PFSK-1 (cell line): ENCODE results near the gene TLE4.

ENCODE experiments used
- FOXP2 ChIP-seq: optimal IDR thresholded peaks from 2 replicates; pipeline ENCODE3; 2011; ENCODE audit warnings: borderline replicate concordance, control low read depth, inconsistent platforms; ENCODE audit not compliant: insufficient read depth; ENCODE audit errors: extremely low read length, extremely low read depth
- POLR2AphosphoS5 ChIP-seq: IDR thresholded peaks from 2 replicates; pipeline ENCODE4 v1.6.1; 2012; ENCODE audit warnings: low read depth, mild to moderate bottlenecking, control low read depth, low read length, moderate library complexity
- SIN3A ChIP-seq: IDR thresholded peaks from 2 replicates; pipeline ENCODE4 v1.6.1; 2012; ENCODE audit warnings: mild to moderate bottlenecking, low read length, moderate library complexity, borderline replicate concordance; ENCODE audit not compliant: insufficient read depth
- TAF1 ChIP-seq: IDR thresholded peaks from 2 replicates; pipeline ENCODE4 v1.6.1; 2012; ENCODE audit warnings: low read length, control low read depth, borderline replicate concordance; ENCODE audit not compliant: insufficient read depth
- TF ChIP-seq, protein P1 (sequence below), 2 experiments: IDR thresholded peaks; 2 replicates each; pipeline versions ENCODE4 v1.6.1 to v1.8.0; 2011 to 2012; ENCODE audit warnings: low read depth in 2 of 2, low read length in 2 of 2, control low read depth in 1 of 2, inconsistent platforms in 1 of 2, mild to moderate bottlenecking in 1 of 2, moderate library complexity in 1 of 2; ENCODE audit not compliant: insufficient read depth in 1 of 2

GRCh38 chr9:79580055-79580454 lies 8.3 kb downstream of the TLE4 start:
- no peak for TF ChIP-seq POLR2AphosphoS5
- no peak for TF ChIP-seq TAF1
- TF ChIP-seq, protein P1, sequence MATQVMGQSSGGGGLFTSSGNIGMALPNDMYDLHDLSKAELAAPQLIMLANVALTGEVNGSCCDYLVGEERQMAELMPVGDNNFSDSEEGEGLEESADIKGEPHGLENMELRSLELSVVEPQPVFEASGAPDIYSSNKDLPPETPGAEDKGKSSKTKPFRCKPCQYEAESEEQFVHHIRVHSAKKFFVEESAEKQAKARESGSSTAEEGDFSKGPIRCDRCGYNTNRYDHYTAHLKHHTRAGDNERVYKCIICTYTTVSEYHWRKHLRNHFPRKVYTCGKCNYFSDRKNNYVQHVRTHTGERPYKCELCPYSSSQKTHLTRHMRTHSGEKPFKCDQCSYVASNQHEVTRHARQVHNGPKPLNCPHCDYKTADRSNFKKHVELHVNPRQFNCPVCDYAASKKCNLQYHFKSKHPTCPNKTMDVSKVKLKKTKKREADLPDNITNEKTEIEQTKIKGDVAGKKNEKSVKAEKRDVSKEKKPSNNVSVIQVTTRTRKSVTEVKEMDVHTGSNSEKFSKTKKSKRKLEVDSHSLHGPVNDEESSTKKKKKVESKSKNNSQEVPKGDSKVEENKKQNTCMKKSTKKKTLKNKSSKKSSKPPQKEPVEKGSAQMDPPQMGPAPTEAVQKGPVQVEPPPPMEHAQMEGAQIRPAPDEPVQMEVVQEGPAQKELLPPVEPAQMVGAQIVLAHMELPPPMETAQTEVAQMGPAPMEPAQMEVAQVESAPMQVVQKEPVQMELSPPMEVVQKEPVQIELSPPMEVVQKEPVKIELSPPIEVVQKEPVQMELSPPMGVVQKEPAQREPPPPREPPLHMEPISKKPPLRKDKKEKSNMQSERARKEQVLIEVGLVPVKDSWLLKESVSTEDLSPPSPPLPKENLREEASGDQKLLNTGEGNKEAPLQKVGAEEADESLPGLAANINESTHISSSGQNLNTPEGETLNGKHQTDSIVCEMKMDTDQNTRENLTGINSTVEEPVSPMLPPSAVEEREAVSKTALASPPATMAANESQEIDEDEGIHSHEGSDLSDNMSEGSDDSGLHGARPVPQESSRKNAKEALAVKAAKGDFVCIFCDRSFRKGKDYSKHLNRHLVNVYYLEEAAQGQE (IDR thresholded peaks at IDR 0.05; ENCODE audit: insufficient read depth in 1 of 2, low read depth in 2 of 2, low read length in 2 of 2) = no peak
- no peak for TF ChIP-seq SIN3A
- no peak for TF ChIP-seq FOXP2
